A549 (cell line): ENCODE results near the gene ORM2. TPM values are rescaled to one million over a fixed set of nuclear protein-coding genes. Genes with fewer than 3 reads are reported as not detected.
A peak's percentile ranks its signal among the peaks of the same experiment; 100 is the strongest.

Experiments used
- ATAC-seq, 2 experiments: fragments of 200-7000 bp in 1 of 2; fragments of >200 bp in 1 of 2; cut with Nextera tagmentation in 1 of 2; cut with Tn5 transposase in 1 of 2; 3 replicates each; pipeline versions ENCODE4 v1.8.0 to v1.9.1; 2018 to 2020; ENCODE audit warnings: mild to moderate bottlenecking in 1 of 2, moderate library complexity in 1 of 2
- CTCF ChIA-PET: fragments of 300-600 bp; sonication (Branson Sonifier 250); formaldehyde crosslinking; extraction: SDS; loops from one replicate; lab custom pipeline; 2021; ENCODE audit warnings: antibody characterized with exemption, inconsistent platforms; lab: Yijun Ruan, JAX
- POLR2A ChIA-PET: fragments of 350-600 bp; formaldehyde crosslinking; extraction: SDS; loops from one replicate; lab custom pipeline; 2021; ENCODE audit warnings: antibody characterized with exemption, inconsistent platforms; lab: Yijun Ruan, JAX
- DNase-seq, 2 experiments: peaks; one replicate each; pipeline versions ENCODE4 v3.0.0 to v3.0.0-alpha.2; 2011 to 2016; ENCODE audit warnings: low read depth in 1 of 2, low spot score in 1 of 2
- FAIRE-seq: peaks from 2 replicates; lab custom pipeline; 2011; peaks lifted over from hg19 to GRCh38; lab: Jason Lieb, UNC
- H3K27ac ChIP-seq, 2 experiments: fragments of >200 bp; sonication (Bioruptor Twin); formaldehyde crosslinking; 3 replicates each; pipeline ENCODE4 v1.5.1; 2016 to 2017
- H3K4me1 ChIP-seq: fragments of >200 bp; sonication (Bioruptor Twin); formaldehyde crosslinking; 3 replicates; pipeline ENCODE4 v1.6.1; 2016
- H3K4me2 ChIP-seq: fragments of >200 bp; sonication (Bioruptor Twin); formaldehyde crosslinking; 3 replicates; pipeline ENCODE4 v1.6.1; 2016
- H3K4me3 ChIP-seq: fragments of >200 bp; sonication (Bioruptor Twin); formaldehyde crosslinking; 3 replicates; pipeline ENCODE4 v1.5.1; 2016
- H3K9me3 ChIP-seq: fragments of >200 bp; sonication (Bioruptor Twin); formaldehyde crosslinking; 3 replicates; pipeline ENCODE4 v1.6.1; 2016
- BCL3 ChIP-seq: fragments of >200 bp; sonication (Bioruptor Twin); formaldehyde crosslinking; IDR thresholded peaks from 3 replicates; pipeline ENCODE4 v1.6.1; 2016
- CHD2 ChIP-seq: fragments of 150-350 bp; IDR thresholded peaks from 2 replicates; pipeline ENCODE4 v1.6.1; 2014; ENCODE audit warnings: low read length; ENCODE audit not compliant: partially characterized antibody
- CTCF ChIP-seq: fragments of >200 bp; sonication (Bioruptor Twin); formaldehyde crosslinking; IDR thresholded peaks from 3 replicates; pipeline ENCODE4 v1.5.1; 2016
- EHF ChIP-seq: fragments of 250-450 bp; sonication (Bioruptor Pico); IDR thresholded peaks from 2 replicates; pipeline ENCODE4 v1.5.0; 2020; ENCODE audit warnings: mild to moderate bottlenecking
- FOSL2 ChIP-seq, 2 experiments: fragments of 450-650 bp in 1 of 2; fragments of >200 bp in 1 of 2; sonication (Bioruptor Twin) in 1 of 2; formaldehyde crosslinking; IDR thresholded peaks; 2 replicates each; pipeline versions ENCODE4 v1.5.0 to v1.6.1; 2016 to 2020; ENCODE audit warnings: mild to moderate bottlenecking in 1 of 2, moderate library complexity in 1 of 2
- HOXB5 ChIP-seq: fragments of 250-450 bp; sonication (Bioruptor Pico); IDR thresholded peaks from 2 replicates; pipeline ENCODE4 v1.5.0; 2020; ENCODE audit warnings: mild to moderate bottlenecking, moderate library complexity
- JUNB ChIP-seq: fragments of >200 bp; sonication (Bioruptor Twin); formaldehyde crosslinking; IDR thresholded peaks from 2 replicates; pipeline ENCODE4 v1.6.1; 2016
- MAFK ChIP-seq: fragments of 450-650 bp; IDR thresholded peaks from 2 replicates; pipeline ENCODE4 v1.6.1; 2014; ENCODE audit not compliant: partially characterized antibody
- MAX ChIP-seq: IDR thresholded peaks from 2 replicates; pipeline ENCODE4 v1.6.1; 2012
- NPAS2 ChIP-seq: fragments of 250-450 bp; sonication (Bioruptor Pico); IDR thresholded peaks from 2 replicates; pipeline ENCODE4 v1.8.0; 2022; ENCODE audit warnings: mild to moderate bottlenecking, moderate library complexity, borderline replicate concordance
- PBX3 ChIP-seq: IDR thresholded peaks from 2 replicates; pipeline ENCODE4 v1.6.1; 2012
- POLR2AphosphoS2 ChIP-seq: conservative IDR thresholded peaks from 2 replicates; pipeline ENCODE4 v1.6.1; 2012; ENCODE audit warnings: low read length, improper control_type of control experiment, inconsistent platforms
- RCOR1 ChIP-seq: fragments of 150-350 bp; IDR thresholded peaks from 2 replicates; pipeline ENCODE4 v1.6.1; 2014; ENCODE audit warnings: antibody characterized with exemption, low read length, low read depth
- RFX5 ChIP-seq: fragments of 450-650 bp; IDR thresholded peaks from 2 replicates; pipeline ENCODE4 v1.7.1; 2014; ENCODE audit warnings: antibody characterized with exemption, mild to moderate bottlenecking, moderate library complexity
- SMC3 ChIP-seq: fragments of >200 bp; sonication (Bioruptor Twin); formaldehyde crosslinking; IDR thresholded peaks from 3 replicates; pipeline ENCODE4 v1.6.1; 2018; ENCODE audit warnings: inconsistent platforms
- WGBS: methylation state at CpG from one replicate; pipeline ENCODE4 v1.1.6; 2017; ENCODE audit errors: missing lambda C conversion rate; 5-methylcytosine and 5-hydroxymethylcytosine counted together
- polyA plus RNA-seq, 4 experiments: library from polyadenylated mRNA; depleted of rRNA in 3 of 4; stranded (reverse); fragments of >200 nt; fragmentation: RNase III in 1 of 4; extraction: RNeasy Plus Mini Kit Qiagen cat#74134 plus additional on column Dnase treatment in 1 of 4; gene quantifications; 2 replicates in 3 of 4; 3 replicates in 1 of 4; pipeline ENCODE4 v1.2.3, GENCODE V29; 2011 to 2017

Gene ORM2
- polyA plus RNA-seq, 2 of the 4 experiments (the other 2 are of a cell fraction), result 0.10 TPM; not detected in 1

- TF ChIP-seq CHD2 (no peak), RFX5 (no peak), PBX3 (no peak), EHF (CRISPR knock-in tag) (no peak), NPAS2 (CRISPR knock-in tag) (no peak)
These were observed 45.2 kb upstream of the ORM2 start (continued) for GRCh38 chr9:114284316-114285060.

- peak in 1 of 2 experiments; percentile 49 for DNase-seq
- no peak for FAIRE-seq
- Histone ChIP-seq H3K4me3 (no peak overlapping the region), H3K9me3 (no peaks in the 10 kb centered on the region), H3K27ac (peak overlapping the region; percentile 58 to 88), H3K4me2 (peak overlapping the region; percentile 42), H3K4me1 (peaks cover 73% of the 10 kb centered on the region)
- ChIA-PET POLR2A (no interaction called here), CTCF (interaction anchor here (0.6 to 5.3 kb wide), 7 partner anchors 14 to 203 kb away, joined by 3 to 90 read pairs (median 8); partner anchors contain the start of gene COL27A1)
- TF ChIP-seq HOXB5 (CRISPR knock-in tag) (no peak), RCOR1 (no peak), POLR2AphosphoS2 (no peak), CTCF (no peak), MAX (peak; percentile 57; the same call in 1 of the 2 replicates), MAFK (peak; percentile 99), FOSL2 (IDR thresholded peaks at IDR 0.05) (peak; percentile 40; the same call in 1 of the 2 replicates), FOSL2 (CRISPR knock-in tag; IDR thresholded peaks at IDR 0.05) (peak; percentile 74)
- ATAC-seq, result no peak; a peak in 1 of 6 replicates
- WGBS, result 50% methylated on average over 16 of the region's 20 CpGs
These were observed 44.4 kb upstream of the ORM2 start for GRCh38 chr9:114285166-114285867.

GRCh38 chr9:114286146-114286679, 43.5 kb upstream of the ORM2 start:
- DNase-seq (no peak), FAIRE-seq (no peak)
- ChIA-PET POLR2A (no interaction called here), CTCF (interaction anchor here (0.9 to 5.3 kb wide), 7 partner anchors 15 to 204 kb away, joined by 3 to 90 read pairs (median 8); partner anchors contain the start of gene COL27A1)
- Histone ChIP-seq H3K4me3 (no peak overlapping the region), H3K9me3 (no peaks in the 10 kb centered on the region), H3K4me2 (no peak overlapping the region), H3K27ac (peak overlapping the region; percentile 58 to 88; a peak in 5 of 6 replicates), H3K4me1 (peaks cover 76% of the 10 kb centered on the region)
- 80% methylated on average over 9 of the region's 10 CpGs for WGBS
- no peak for TF ChIP-seq POLR2AphosphoS2
- no peak for TF ChIP-seq SMC3
- no peak for TF ChIP-seq BCL3
- TF ChIP-seq JUNB, result no peak
- TF ChIP-seq, all 56 proteins: peak for 0
- ATAC-seq, result no peak
